CD4-positive, CD25-positive, alpha-beta regulatory T cell (primary cell): ENCODE measurements around the gene PIWIL4. TPM values are rescaled to one million over a fixed set of nuclear protein-coding genes. Genes with fewer than 3 reads are reported as not detected.

ENCODE experiments used
- ATAC-seq, 2 donors: fragments of 150-1000 bp; cut with Tn5 transposase; one replicate each; pipeline ENCODE4 v1.10.0; 2021; ENCODE audit warnings: low read depth in 2 of 2, moderate number of reproducible peaks in 2 of 2, moderate library complexity in 1 of 2
- DNase-seq, 3 donors: peaks; one replicate each; pipeline versions ENCODE4 v3.0.0 to v3.0.0-alpha.2; 2012 to 2022; ENCODE audit warnings: mixed read lengths in 1 of 3
- H3K27ac ChIP-seq: one replicate; pipeline ENCODE4 v1.7.0; 2013; ENCODE audit warnings: mild to moderate bottlenecking, low read length; ENCODE audit not compliant: insufficient read depth, poor library complexity, severe bottlenecking
- H3K27me3 ChIP-seq: one replicate; pipeline ENCODE4 v1.7.0; 2013; ENCODE audit warnings: low read length; ENCODE audit not compliant: control insufficient read depth, insufficient read depth
- H3K36me3 ChIP-seq: one replicate; pipeline ENCODE4 v1.7.0; 2013; ENCODE audit warnings: mild to moderate bottlenecking, low read length, moderate library complexity; ENCODE audit not compliant: control insufficient read depth, insufficient read depth
- H3K4me1 ChIP-seq: 2 replicates; pipeline ENCODE4 v1.7.0; 2013; ENCODE audit warnings: mild to moderate bottlenecking, low read length; ENCODE audit not compliant: insufficient read depth, control insufficient read depth, poor library complexity, severe bottlenecking
- H3K4me3 ChIP-seq: one replicate; pipeline ENCODE4 v1.7.0; 2013; ENCODE audit warnings: low read depth, mild to moderate bottlenecking, low read length, moderate library complexity
- H3K9me3 ChIP-seq, 2 experiments: 1 replicate in 1 of 2; 2 replicates in 1 of 2; pipeline ENCODE4 v1.7.0; 2013; ENCODE audit warnings: low read length in 2 of 2, mild to moderate bottlenecking in 1 of 2, moderate library complexity in 1 of 2; ENCODE audit not compliant: control insufficient read depth in 2 of 2
- H3K27ac Mint-ChIP-seq, 3 donors: one replicate each; pipeline ENCODE4 v1.8.0; 2020 to 2022; ENCODE audit warnings: mild to moderate bottlenecking in 3 of 3, mixed read lengths in 3 of 3, moderate library complexity in 2 of 3
- H3K27me3 Mint-ChIP-seq: one replicate; pipeline ENCODE4 v1.8.0; 2022; ENCODE audit warnings: mild to moderate bottlenecking, mixed read lengths
- H3K36me3 Mint-ChIP-seq: one replicate; pipeline ENCODE4 v1.8.0; 2020; ENCODE audit warnings: mixed read lengths
- H3K4me1 Mint-ChIP-seq, 4 donors: one replicate each; pipeline ENCODE4 v1.8.0; 2020 to 2022; ENCODE audit warnings: mixed read lengths in 4 of 4, mild to moderate bottlenecking in 1 of 4
- H3K4me3 Mint-ChIP-seq, 4 donors: one replicate each; pipeline ENCODE4 v1.8.0; 2020 to 2022; ENCODE audit warnings: mild to moderate bottlenecking in 4 of 4, mixed read lengths in 4 of 4, moderate library complexity in 3 of 4
- H3K9me3 Mint-ChIP-seq, 7 donors: one replicate each; pipeline ENCODE4 v1.8.0; 2020 to 2022; ENCODE audit warnings: mixed read lengths in 7 of 7, mild to moderate bottlenecking in 3 of 7, moderate library complexity in 2 of 7
- polyA plus RNA-seq, 4 donors: library from polyadenylated mRNA; unstranded; fragments of 300-500 nt; fragmentation: Illumina TruSeq; gene quantifications; one replicate each; pipeline ENCODE4 v1.2.3, GENCODE V29; 2021
- total RNA-seq: library from RNA; stranded (reverse); gene quantifications from one replicate; pipeline ENCODE4 v1.2.3, GENCODE V29; 2022

PIWIL4 gene
- total and polyA plus RNA-seq, 5 donors from 2014 or later = 0.18 to 1.3 (median 1.3) TPM

DNA sequence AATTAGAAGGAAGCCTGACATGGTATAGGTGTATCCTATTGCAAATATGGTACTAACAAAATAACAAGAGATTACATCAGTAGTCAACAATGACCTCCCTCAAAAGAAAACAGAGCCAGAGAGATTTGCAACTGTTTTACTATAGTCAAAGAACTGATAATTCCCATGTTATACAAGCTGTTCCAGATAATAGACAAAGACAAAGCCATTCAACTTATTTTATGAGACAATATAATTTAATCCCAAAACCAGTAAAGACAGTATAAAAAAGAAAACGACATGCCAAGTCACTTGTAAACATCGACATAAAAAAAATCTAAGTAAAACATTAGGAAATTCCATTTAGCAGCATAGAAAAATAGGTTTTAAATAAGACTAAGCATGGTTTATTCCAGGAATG is 65.2 kb downstream of the PIWIL4 start:
- Mint-ChIP-seq H3K4me3 (no peak overlapping the region), H3K36me3 (no peaks in the 10 kb centered on the region), H3K27me3 (peaks cover 4% of the 10 kb centered on the region), H3K27ac (no peak overlapping the region), H3K4me1 (no peaks in the 10 kb centered on the region), H3K9me3 (peaks cover 0 to 3% (median 0%) of the 10 kb centered on the region in 7 donors)
- Histone ChIP-seq H3K9me3 (peaks cover under 1 to 2% of the 10 kb centered on the region in 2 experiments), H3K4me3 (no peak overlapping the region), H3K27ac (no peak overlapping the region), H3K4me1 (no peaks in the 10 kb centered on the region), H3K36me3 (no peaks in the 10 kb centered on the region), H3K27me3 (peaks cover 2% of the 10 kb centered on the region)
- ATAC-seq (no peak), DNase-seq (no peak)

DNA sequence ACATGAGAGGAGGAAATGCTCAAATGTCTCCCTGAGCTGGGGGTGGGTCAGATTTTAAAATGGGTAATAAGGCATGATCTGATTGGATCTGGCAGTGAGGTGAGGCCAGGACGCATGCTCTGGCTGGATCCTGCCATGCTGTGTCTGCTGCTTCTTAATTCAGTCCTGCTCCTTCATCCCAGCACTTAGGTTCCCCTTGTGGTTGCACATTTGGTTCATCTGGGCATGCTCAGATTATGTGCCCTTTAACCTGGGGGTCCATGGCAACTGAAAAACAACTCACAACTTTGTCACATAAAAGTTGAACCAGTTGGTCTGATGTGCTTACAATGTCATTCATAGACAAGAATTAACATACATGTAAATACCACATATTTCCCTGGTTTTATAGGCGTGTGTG is 67.9 kb downstream of the PIWIL4 start:
- Mint-ChIP-seq H3K36me3 (no peaks in the 10 kb centered on the region), H3K4me1 (peaks cover 0 to 7% (median under 1%) of the 10 kb centered on the region in 4 donors), H3K4me3 (no peak overlapping the region), H3K9me3 (no peaks in the 10 kb centered on the region), H3K27ac (peak overlapping the region in 1 of 3 donors; percentile 45), H3K27me3 (peaks cover 4% of the 10 kb centered on the region)
- H3K4me3 ChIP-seq = no peak overlapping the region
- H3K4me1 ChIP-seq = no peaks in the 10 kb centered on the region
- no peaks in the 10 kb centered on the region for H3K9me3 ChIP-seq
- no peak overlapping the region for H3K27ac ChIP-seq
- DNase-seq (no peak), ATAC-seq (no peak)
- H3K27me3 ChIP-seq = no peaks in the 10 kb centered on the region
- no peaks in the 10 kb centered on the region for H3K36me3 ChIP-seq

- H3K27ac ChIP-seq = no peak overlapping the region
- H3K27me3 ChIP-seq = no peaks in the 10 kb centered on the region
- peaks cover 4% of the 10 kb centered on the region for H3K27me3 Mint-ChIP-seq
- no peak overlapping the region for H3K4me3 ChIP-seq
- no peaks in the 10 kb centered on the region for H3K4me1 ChIP-seq
- DNase-seq (no peak), ATAC-seq (no peak)
- no peaks in the 10 kb centered on the region for H3K9me3 Mint-ChIP-seq
- no peak overlapping the region for H3K4me3 Mint-ChIP-seq
- peak overlapping the region in 1 of 3 donors; percentile 80 for H3K27ac Mint-ChIP-seq
- no peaks in the 10 kb centered on the region for H3K9me3 ChIP-seq
- H3K4me1 Mint-ChIP-seq = peaks cover 0 to 7% (median under 1%) of the 10 kb centered on the region in 4 donors
- H3K36me3 ChIP-seq = no peaks in the 10 kb centered on the region
- no peaks in the 10 kb centered on the region for H3K36me3 Mint-ChIP-seq
Observed at GRCh38 chr11:94636388-94636949, 69.3 kb downstream of the PIWIL4 start.

- Histone ChIP-seq H3K27me3 (no peaks in the 10 kb centered on the region), H3K27ac (no peak overlapping the region), H3K4me3 (no peak overlapping the region), H3K9me3 (no peaks in the 10 kb centered on the region), H3K4me1 (no peaks in the 10 kb centered on the region), H3K36me3 (no peaks in the 10 kb centered on the region)
- Mint-ChIP-seq H3K27ac (peak overlapping the region in 1 of 3 donors; percentile 24), H3K9me3 (peaks cover 0 to 1% (median 0%) of the 10 kb centered on the region in 7 donors), H3K4me1 (peaks cover 0 to 7% (median under 1%) of the 10 kb centered on the region in 4 donors), H3K36me3 (no peaks in the 10 kb centered on the region), H3K4me3 (no peak overlapping the region), H3K27me3 (no peaks in the 10 kb centered on the region)
- no peak for ATAC-seq
- no peak for DNase-seq
Observed at GRCh38 chr11:94638301-94638901, 71.2 kb downstream of the PIWIL4 start.

- ATAC-seq (no peak), DNase-seq (no peak)
- Histone ChIP-seq H3K4me1 (no peaks in the 10 kb centered on the region), H3K9me3 (no peaks in the 10 kb centered on the region), H3K27me3 (no peaks in the 10 kb centered on the region), H3K36me3 (no peaks in the 10 kb centered on the region), H3K27ac (no peak overlapping the region), H3K4me3 (no peak overlapping the region)
- no peaks in the 10 kb centered on the region for H3K36me3 Mint-ChIP-seq
- no peak overlapping the region for H3K4me3 Mint-ChIP-seq
- peaks cover 0 to 1% (median 0%) of the 10 kb centered on the region in 7 donors for H3K9me3 Mint-ChIP-seq
- H3K4me1 Mint-ChIP-seq = peaks cover 0 to 7% (median under 1%) of the 10 kb centered on the region in 4 donors
- no peaks in the 10 kb centered on the region for H3K27me3 Mint-ChIP-seq
- peak overlapping the region in 1 of 3 donors; percentile 24 for H3K27ac Mint-ChIP-seq
Observed at GRCh38 chr11:94638902-94639373, 71.8 kb downstream of the PIWIL4 start.

DNA sequence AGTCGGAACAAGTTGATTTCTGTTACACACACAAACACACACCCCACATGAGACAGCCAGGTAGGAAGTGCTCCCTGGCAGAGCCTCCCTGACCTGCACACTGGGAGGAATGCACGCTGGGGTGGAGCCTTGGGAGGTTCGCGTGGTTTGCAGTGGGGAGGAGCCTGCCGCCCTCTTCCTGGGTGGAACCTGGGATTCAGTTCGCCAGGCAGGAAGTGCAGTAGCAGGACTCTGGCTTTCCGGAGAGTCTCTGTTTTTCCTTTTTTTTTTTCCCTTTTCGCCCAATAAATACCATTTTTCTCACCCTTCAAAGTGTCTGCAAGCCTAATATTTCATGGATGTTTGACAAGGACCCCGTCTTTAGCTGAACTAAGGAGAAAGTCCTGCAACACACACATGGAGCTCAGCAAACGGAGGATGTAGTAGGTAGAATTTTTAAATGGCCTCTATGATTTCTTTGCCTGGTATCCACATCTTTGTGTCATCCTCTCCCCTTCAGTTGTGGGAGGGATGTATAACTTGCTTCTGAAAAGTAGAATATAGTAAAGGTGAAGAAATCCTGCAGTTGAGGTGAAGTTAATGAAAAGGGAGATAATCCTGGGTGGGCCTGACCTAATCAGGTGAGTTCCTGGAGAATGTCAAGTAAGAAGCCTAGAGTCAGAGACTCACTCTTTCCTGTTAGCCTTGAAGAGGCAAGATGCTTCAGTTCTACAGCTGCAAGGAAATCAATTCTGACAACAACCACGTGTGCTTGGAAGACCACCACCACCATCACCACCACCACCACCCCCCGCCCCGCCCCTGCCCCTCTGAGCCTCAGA is 72.9 kb downstream of the PIWIL4 start:
- H3K36me3 Mint-ChIP-seq = no peaks in the 10 kb centered on the region
- H3K9me3 Mint-ChIP-seq = peaks cover 0 to 1% (median 0%) of the 10 kb centered on the region in 7 donors
- H3K4me1 Mint-ChIP-seq = peaks cover 0 to 7% (median under 1%) of the 10 kb centered on the region in 4 donors
- no peaks in the 10 kb centered on the region for H3K9me3 ChIP-seq
- no peak overlapping the region for H3K4me3 ChIP-seq
- H3K27ac Mint-ChIP-seq = no peak overlapping the region
- H3K4me1 ChIP-seq = no peaks in the 10 kb centered on the region
- no peaks in the 10 kb centered on the region for H3K27me3 Mint-ChIP-seq
- H3K27ac ChIP-seq = no peak overlapping the region
- no peak for DNase-seq
- H3K27me3 ChIP-seq = no peaks in the 10 kb centered on the region
- H3K4me3 Mint-ChIP-seq = no peak overlapping the region
- ATAC-seq = no peak
- H3K36me3 ChIP-seq = no peaks in the 10 kb centered on the region

DNA sequence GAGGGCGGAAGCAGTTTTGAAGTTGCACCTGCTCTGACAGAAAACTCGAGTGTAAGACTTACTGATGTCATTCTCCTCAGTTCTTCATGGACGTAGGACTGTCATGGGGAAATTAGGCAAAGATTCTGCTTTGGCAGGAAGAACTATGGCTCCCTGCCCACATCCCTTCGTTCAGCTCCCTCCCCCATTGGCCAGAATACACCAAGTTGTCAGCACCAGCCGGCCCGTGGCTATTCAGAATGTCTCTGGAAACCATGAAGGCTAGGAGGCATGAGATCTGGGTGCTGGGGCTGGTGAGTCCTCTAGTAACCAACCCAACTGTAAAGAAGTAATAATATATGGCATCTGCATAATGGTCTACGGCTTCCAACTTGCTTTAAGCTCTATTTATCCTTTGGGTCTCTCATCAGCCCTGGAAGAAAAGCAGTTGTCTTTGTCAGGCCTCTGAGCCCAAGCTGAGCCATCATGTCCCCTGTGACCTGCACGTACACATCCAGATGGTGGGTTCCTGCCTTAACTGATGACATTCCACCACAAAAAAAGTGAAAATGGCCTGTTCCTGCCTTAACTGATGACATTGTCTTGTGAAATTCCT is 74.1 kb downstream of the PIWIL4 start:
- Histone ChIP-seq H3K4me3 (no peak overlapping the region), H3K9me3 (no peaks in the 10 kb centered on the region), H3K4me1 (no peaks in the 10 kb centered on the region), H3K27me3 (no peaks in the 10 kb centered on the region), H3K27ac (no peak overlapping the region), H3K36me3 (no peaks in the 10 kb centered on the region)
- Mint-ChIP-seq H3K36me3 (no peaks in the 10 kb centered on the region), H3K4me1 (peaks cover 0 to 7% (median under 1%) of the 10 kb centered on the region in 4 donors), H3K4me3 (no peak overlapping the region), H3K27me3 (no peaks in the 10 kb centered on the region), H3K27ac (no peak overlapping the region), H3K9me3 (peaks cover 0 to 1% (median 0%) of the 10 kb centered on the region in 7 donors)
- DNase-seq = no peak
- ATAC-seq = no peak
